HG03139 (cell line): Measurements from ENCODE around the gene NAA25.
"Not testable (repeated sequence)": the region's sequence is repeated elsewhere in the genome, so short reads cannot be mapped to it uniquely, and the experiment has no call there.

ENCODE experiments used
- ATAC-seq: cut with Tn5 transposase; IDR thresholded peaks from one replicate; pipeline ENCODE4 v1.9.1; 2021; ENCODE audit not compliant: unreplicated experiment

NAA25 gene

GRCh38 chr12:112117685-112118084 is 9.1 kb upstream of the NAA25 start:
- no peak for ATAC-seq

- ATAC-seq = no peak
Observed at GRCh38 chr12:112116232-112117060, 7.9 kb upstream of the NAA25 start.

GRCh38 chr12:112115259-112116045 is 6.9 kb upstream of the NAA25 start:
- no peak for ATAC-seq

- ATAC-seq = no peak
Observed at GRCh38 chr12:112112409-112113133, 4.0 kb upstream of the NAA25 start.

- ATAC-seq = no peak
Observed at GRCh38 chr12:112111931-112112330, 3.3 kb upstream of the NAA25 start.

- ATAC-seq = not testable (repeated sequence)
Observed at GRCh38 chr12:112110787-112111662, 2.4 kb upstream of the NAA25 start.

- ATAC-seq = no peak
Observed at GRCh38 chr12:112107306-112108201, 1.0 kb downstream of the NAA25 start.

GRCh38 chr12:112105891-112106290 is 2.7 kb downstream of the NAA25 start:
- ATAC-seq = no peak

GRCh38 chr12:112103758-112104503 is 4.7 kb downstream of the NAA25 start:
- no peak for ATAC-seq

GRCh38 chr12:112102746-112103145 is 5.8 kb downstream of the NAA25 start:
- ATAC-seq = not testable (repeated sequence)

- no peak for ATAC-seq
Observed at GRCh38 chr12:112102127-112102526, 6.5 kb downstream of the NAA25 start.

GRCh38 chr12:112100500-112100899 is 8.1 kb downstream of the NAA25 start:
- ATAC-seq = not testable (repeated sequence)

GRCh38 chr12:112097641-112098040 is 10.9 kb downstream of the NAA25 start:
- ATAC-seq = no peak

GRCh38 chr12:112096667-112097066 is 11.9 kb downstream of the NAA25 start:
- no peak for ATAC-seq

- no peak for ATAC-seq
Observed at GRCh38 chr12:112096070-112096469, 12.5 kb downstream of the NAA25 start.

- ATAC-seq = no peak
Observed at GRCh38 chr12:112091563-112091962, 17.0 kb downstream of the NAA25 start.

GRCh38 chr12:112087851-112088250 is 20.7 kb downstream of the NAA25 start:
- ATAC-seq = no peak

GRCh38 chr12:112087055-112087850 is 21.3 kb downstream of the NAA25 start:
- ATAC-seq = no peak
